Panc1 (cell line): ENCODE results near the gene GPC6. TPM values are rescaled to one million over a fixed set of nuclear protein-coding genes. Genes with fewer than 3 reads are reported as not detected.

ENCODE experiments used
- ATAC-seq: fragments of 200-7000 bp; cut with Tn5 transposase; 2 replicates; pipeline ENCODE4 v1.9.1; 2020; ENCODE audit warnings: mild to moderate bottlenecking, moderate library complexity
- BruUV-seq: library from RNA; stranded (reverse); fragments of 400-500 nt; replicated peaks from 2 replicates; lab custom pipeline; 2021; lab: Mats Ljungman, UMichigan
- CTCF ChIA-PET: fragments of 300-600 bp; sonication (Branson Sonifier 250); formaldehyde crosslinking; loops from one replicate; lab custom pipeline; 2022; ENCODE audit warnings: antibody characterized with exemption; lab: Charles Lee
- POLR2A ChIA-PET: fragments of 300-600 bp; sonication (Branson Sonifier 250); formaldehyde crosslinking; loops from one replicate; lab custom pipeline; 2022; ENCODE audit warnings: antibody characterized with exemption; lab: Charles Lee
- DNase-seq: peaks from one replicate; pipeline ENCODE4 v3.0.0-alpha.2; 2010; ENCODE audit warnings: low read depth, low spot score
- H3K27ac ChIP-seq: 2 replicates; pipeline ENCODE4 v1.5.1; 2011; ENCODE audit warnings: mild to moderate bottlenecking, low read length, inconsistent platforms
- H3K27me3 ChIP-seq: fragments of 200-500 bp; sonication (Bioruptor generic); 2 replicates; pipeline ENCODE4 v1.6.0; 2014; ENCODE audit warnings: low read length, inconsistent platforms; ENCODE audit not compliant: control insufficient read depth, insufficient read depth
- H3K36me3 ChIP-seq: fragments of 200-500 bp; sonication (Bioruptor generic); 2 replicates; pipeline ENCODE4 v1.5.1; 2014; ENCODE audit warnings: inconsistent platforms, mild to moderate bottlenecking, low read length, moderate library complexity; ENCODE audit not compliant: control insufficient read depth, insufficient read depth
- H3K4me1 ChIP-seq: 2 replicates; pipeline ENCODE4 v1.5.1; 2011; ENCODE audit warnings: inconsistent platforms, mild to moderate bottlenecking, low read length, moderate library complexity; ENCODE audit not compliant: control insufficient read depth, insufficient read depth
- H3K4me3 ChIP-seq, 2 experiments: 2 replicates each; pipeline ENCODE4 v1.5.1; 2011 to 2012; ENCODE audit warnings: low read depth in 2 of 2, low read length in 2 of 2, mild to moderate bottlenecking in 2 of 2, inconsistent platforms in 1 of 2, moderate library complexity in 1 of 2
- H3K9me3 ChIP-seq: fragments of 200-500 bp; sonication (Bioruptor generic); 2 replicates; pipeline ENCODE4 v1.5.1; 2014; ENCODE audit warnings: low read depth, mild to moderate bottlenecking, inconsistent platforms, low read length, moderate library complexity; ENCODE audit not compliant: control insufficient read depth, insufficient read depth
- POLR2AphosphoS5 ChIP-seq: IDR thresholded peaks from 2 replicates; pipeline ENCODE4 v1.6.1; 2012; ENCODE audit warnings: mild to moderate bottlenecking, low read depth, low read length, moderate library complexity
- REST ChIP-seq, 2 experiments: IDR thresholded peaks; 2 replicates each; pipeline ENCODE4 v1.6.1; 2011 to 2012; ENCODE audit warnings: low read depth in 2 of 2, control low read depth in 1 of 2, low read length in 1 of 2, mild to moderate bottlenecking in 1 of 2, moderate library complexity in 1 of 2; ENCODE audit not compliant: insufficient read depth in 1 of 2
- SIN3A ChIP-seq: IDR thresholded peaks from 2 replicates; pipeline ENCODE4 v1.6.1; 2012; ENCODE audit warnings: low read depth, mild to moderate bottlenecking, low read length, moderate library complexity, borderline replicate concordance; ENCODE audit not compliant: insufficient read depth
- TCF7L2 ChIP-seq: IDR thresholded peaks from 2 replicates; pipeline ENCODE4 v1.6.1; 2011; ENCODE audit warnings: mild to moderate bottlenecking, low read depth, low read length, inconsistent platforms
- in situ Hi-C: cut with HindIII; loops from 2 replicates; pipeline ENCODE4 v1.10.0; 2016; ENCODE audit warnings: low sequenced_read_pairs, low pct_unique_long_range_greater_than_20kb
- intact Hi-C: fragments of 100-400 bp; cut with micrococcal nuclease; formaldehyde crosslinking; loops from one replicate; pipeline ENCODE4 v1.10.0; 2022; ENCODE audit not compliant: unreplicated experiment
- total RNA-seq: library from RNA; stranded (reverse); gene quantifications from one replicate; pipeline ENCODE4 v1.2.1, GENCODE V29; 2021; ENCODE audit not compliant: unreplicated experiment
- TF ChIP-seq, protein P1 (sequence below): fragments of 450-650 bp; IDR thresholded peaks from 2 replicates; pipeline ENCODE4 v1.5.1; 2017; ENCODE audit warnings: mild to moderate bottlenecking

GPC6 gene
- total RNA-seq, 1 experiment from 2014 or later = 4.8 TPM

- BruUV-seq = no TSS peak
- Histone ChIP-seq H3K4me3 (no peak overlapping the region), H3K9me3 (no peaks in the 10 kb centered on the region), H3K27ac (no peak overlapping the region), H3K36me3 (no peaks in the 10 kb centered on the region), H3K4me1 (no peaks in the 10 kb centered on the region), H3K27me3 (no peaks in the 10 kb centered on the region; the same call in none of the 2 replicates)
- in situ Hi-C loops (no loop called here), intact Hi-C loops (no loop called here)
- DNase-seq (no peak), ATAC-seq (no peak)
- no peak for TF ChIP-seq POLR2AphosphoS5
- no peak for TF ChIP-seq REST (IDR thresholded peaks at IDR 0.05; ENCODE audit: insufficient read depth in 1 of 2, low read depth in 2 of 2, low read length in 1 of 2)
- no peak for TF ChIP-seq TCF7L2
- TF ChIP-seq, protein P1, sequence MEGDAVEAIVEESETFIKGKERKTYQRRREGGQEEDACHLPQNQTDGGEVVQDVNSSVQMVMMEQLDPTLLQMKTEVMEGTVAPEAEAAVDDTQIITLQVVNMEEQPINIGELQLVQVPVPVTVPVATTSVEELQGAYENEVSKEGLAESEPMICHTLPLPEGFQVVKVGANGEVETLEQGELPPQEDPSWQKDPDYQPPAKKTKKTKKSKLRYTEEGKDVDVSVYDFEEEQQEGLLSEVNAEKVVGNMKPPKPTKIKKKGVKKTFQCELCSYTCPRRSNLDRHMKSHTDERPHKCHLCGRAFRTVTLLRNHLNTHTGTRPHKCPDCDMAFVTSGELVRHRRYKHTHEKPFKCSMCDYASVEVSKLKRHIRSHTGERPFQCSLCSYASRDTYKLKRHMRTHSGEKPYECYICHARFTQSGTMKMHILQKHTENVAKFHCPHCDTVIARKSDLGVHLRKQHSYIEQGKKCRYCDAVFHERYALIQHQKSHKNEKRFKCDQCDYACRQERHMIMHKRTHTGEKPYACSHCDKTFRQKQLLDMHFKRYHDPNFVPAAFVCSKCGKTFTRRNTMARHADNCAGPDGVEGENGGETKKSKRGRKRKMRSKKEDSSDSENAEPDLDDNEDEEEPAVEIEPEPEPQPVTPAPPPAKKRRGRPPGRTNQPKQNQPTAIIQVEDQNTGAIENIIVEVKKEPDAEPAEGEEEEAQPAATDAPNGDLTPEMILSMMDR = no peak
- TF ChIP-seq SIN3A = no peak
- CTCF ChIA-PET = no interaction called here
- POLR2A ChIA-PET = no interaction called here
These were observed 3.8 kb downstream of the GPC6 start for GRCh38 chr13:93230261-93230855.

DNA sequence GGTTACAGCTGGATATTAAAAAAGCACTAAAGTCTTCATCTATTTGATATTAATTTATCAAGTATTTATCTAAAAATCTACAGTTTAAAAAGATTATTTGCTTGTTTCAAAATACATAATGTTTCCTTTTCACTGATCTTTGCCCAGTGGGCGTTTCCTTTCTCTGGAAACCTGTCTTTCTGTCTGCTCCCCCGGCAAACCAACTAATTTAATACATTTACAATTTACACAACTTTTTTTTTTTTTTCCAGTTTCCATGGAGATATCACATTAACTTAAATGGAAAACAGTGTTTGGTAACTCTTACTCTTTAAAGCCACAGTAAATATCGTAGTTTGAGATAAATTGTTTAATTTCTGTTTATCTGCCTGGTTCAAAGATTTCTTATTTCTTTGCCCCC is 5.3 kb downstream of the GPC6 start:
- DNase-seq (no peak), ATAC-seq (no peak)
- POLR2A ChIA-PET = no interaction called here
- BruUV-seq = no TSS peak
- H3K27ac ChIP-seq = no peak overlapping the region
- CTCF ChIA-PET = no interaction called here
- H3K27me3 ChIP-seq = no peaks in the 10 kb centered on the region; the same call in none of the 2 replicates
- H3K36me3 ChIP-seq = no peaks in the 10 kb centered on the region
- H3K4me1 ChIP-seq = no peaks in the 10 kb centered on the region
- TF ChIP-seq, protein P1 = no peak
- TF ChIP-seq SIN3A (no peak), REST (IDR thresholded peaks at IDR 0.05; ENCODE audit: insufficient read depth in 1 of 2, low read depth in 2 of 2, low read length in 1 of 2) (no peak), TCF7L2 (no peak), POLR2AphosphoS5 (no peak)
- in situ Hi-C loops = no loop called here
- intact Hi-C loops = no loop called here
- no peak overlapping the region for H3K4me3 ChIP-seq
- H3K9me3 ChIP-seq = no peaks in the 10 kb centered on the region
